ENCODE results near the gene RBMS1. TPM values are rescaled to one million over a fixed set of nuclear protein-coding genes. Genes with fewer than 3 reads are reported as not detected.

The RBMS1 gene
- total RNA-seq, 2 donors from 2014 or later, result 108 to 110 TPM

- H3K9me3 ChIP-seq (ENCODE audit: control insufficient read depth, low read length, poor library complexity, severe bottlenecking), result no peaks in the 10 kb centered on the region
- no peak for ATAC-seq
- Mint-ChIP-seq H3K36me3 (ENCODE audit: low read depth) (no peaks in the 10 kb centered on the region), H3K4me3 (no peak overlapping the region), H3K4me1 (peaks cover 58% of the 10 kb centered on the region), H3K27me3 (no peaks in the 10 kb centered on the region), H3K27ac (peak overlapping the region; percentile 77)
- no peak for DNase-seq
Observed at GRCh38 chr2:160338901-160339685, 154.5 kb downstream of the RBMS1 start.

- peak overlapping the region; percentile 53 for H3K27ac Mint-ChIP-seq
- H3K9me3 ChIP-seq (ENCODE audit: control insufficient read depth, low read length, poor library complexity, severe bottlenecking), result no peaks in the 10 kb centered on the region
- H3K27me3 Mint-ChIP-seq, result no peaks in the 10 kb centered on the region
- H3K4me3 Mint-ChIP-seq, result no peak overlapping the region
- ATAC-seq, result no peak
- no peak for DNase-seq
- peaks cover 64% of the 10 kb centered on the region for H3K4me1 Mint-ChIP-seq
- H3K36me3 Mint-ChIP-seq (ENCODE audit: low read depth), result no peaks in the 10 kb centered on the region
Observed at GRCh38 chr2:160337728-160338127, 155.9 kb downstream of the RBMS1 start.

DNA sequence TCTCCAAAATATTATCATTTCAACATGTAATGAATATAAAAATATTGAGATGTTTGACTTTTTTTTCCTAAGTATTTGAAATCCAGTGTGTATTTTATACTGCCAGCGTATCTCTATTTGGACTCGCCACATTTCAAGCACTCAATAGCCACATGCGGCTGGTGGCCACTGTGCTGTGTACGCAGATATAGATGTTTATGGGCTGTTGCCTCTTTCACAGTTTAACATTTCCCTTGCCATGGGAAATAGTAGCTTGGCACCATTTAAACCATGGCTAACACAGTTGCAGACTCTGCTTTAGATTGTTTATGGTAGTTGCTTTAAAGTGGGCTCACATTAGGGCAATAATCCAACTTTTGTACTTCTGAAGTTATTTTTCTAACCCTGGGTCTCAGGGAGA is 157.0 kb downstream of the RBMS1 start:
- Mint-ChIP-seq H3K27ac (peak overlapping the region; percentile 91), H3K4me1 (peaks cover 69% of the 10 kb centered on the region), H3K27me3 (no peaks in the 10 kb centered on the region), H3K36me3 (ENCODE audit: low read depth) (no peaks in the 10 kb centered on the region), H3K4me3 (no peak overlapping the region)
- no peak for DNase-seq
- ATAC-seq, result no peak
- no peaks in the 10 kb centered on the region for H3K9me3 ChIP-seq (ENCODE audit: control insufficient read depth, low read length, poor library complexity, severe bottlenecking)

DNA sequence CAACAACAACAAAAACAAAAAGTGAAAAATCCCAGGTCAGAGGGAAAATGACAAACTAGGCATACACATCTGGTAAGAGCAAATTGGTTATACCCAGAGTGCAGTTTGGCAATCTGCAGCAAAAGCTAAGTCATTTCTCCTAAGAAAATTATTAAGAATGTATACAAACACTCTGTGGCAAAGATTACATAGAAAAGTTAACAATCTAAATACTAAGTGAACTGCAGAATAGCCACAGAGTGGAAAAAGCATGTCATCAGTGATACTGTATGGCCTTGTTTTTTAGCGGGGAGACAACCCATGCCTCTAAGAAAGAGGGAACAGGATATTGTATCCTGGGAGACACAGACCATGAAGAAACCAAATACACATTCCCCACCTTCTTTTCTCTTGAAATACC is 157.5 kb downstream of the RBMS1 start:
- no peak overlapping the region for H3K4me3 Mint-ChIP-seq
- no peak for ATAC-seq
- H3K27ac Mint-ChIP-seq, result peak overlapping the region; percentile 91
- H3K36me3 Mint-ChIP-seq (ENCODE audit: low read depth), result no peaks in the 10 kb centered on the region
- H3K27me3 Mint-ChIP-seq, result no peaks in the 10 kb centered on the region
- H3K4me1 Mint-ChIP-seq, result peaks cover 71% of the 10 kb centered on the region
- DNase-seq, result no peak
- H3K9me3 ChIP-seq (ENCODE audit: control insufficient read depth, low read length, poor library complexity, severe bottlenecking), result no peaks in the 10 kb centered on the region

DNA sequence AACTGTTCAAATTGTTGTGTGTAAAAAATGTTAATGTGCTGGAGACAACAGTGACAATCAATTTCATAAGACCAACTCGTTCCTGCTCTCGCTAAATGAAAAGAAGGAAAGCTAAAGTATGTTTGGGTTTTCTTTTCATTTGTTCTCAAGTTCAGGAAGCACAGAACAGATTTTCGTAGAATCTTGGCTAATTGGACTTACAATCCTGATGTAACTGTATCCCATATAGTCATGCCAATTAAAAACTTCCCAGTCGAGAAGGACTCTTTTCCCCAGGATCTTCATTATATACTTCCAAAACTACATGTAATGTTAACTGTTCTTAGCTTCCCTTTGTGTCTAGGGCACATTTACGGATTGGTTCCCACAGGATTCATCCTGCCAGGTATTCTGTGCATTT is 158.2 kb downstream of the RBMS1 start:
- Mint-ChIP-seq H3K4me1 (peaks cover 75% of the 10 kb centered on the region), H3K4me3 (no peak overlapping the region), H3K27ac (peak overlapping the region; percentile 91), H3K36me3 (ENCODE audit: low read depth) (no peaks in the 10 kb centered on the region), H3K27me3 (no peaks in the 10 kb centered on the region)
- H3K9me3 ChIP-seq (ENCODE audit: control insufficient read depth, low read length, poor library complexity, severe bottlenecking), result no peaks in the 10 kb centered on the region
- ATAC-seq (no peak), DNase-seq (no peak)

DNA sequence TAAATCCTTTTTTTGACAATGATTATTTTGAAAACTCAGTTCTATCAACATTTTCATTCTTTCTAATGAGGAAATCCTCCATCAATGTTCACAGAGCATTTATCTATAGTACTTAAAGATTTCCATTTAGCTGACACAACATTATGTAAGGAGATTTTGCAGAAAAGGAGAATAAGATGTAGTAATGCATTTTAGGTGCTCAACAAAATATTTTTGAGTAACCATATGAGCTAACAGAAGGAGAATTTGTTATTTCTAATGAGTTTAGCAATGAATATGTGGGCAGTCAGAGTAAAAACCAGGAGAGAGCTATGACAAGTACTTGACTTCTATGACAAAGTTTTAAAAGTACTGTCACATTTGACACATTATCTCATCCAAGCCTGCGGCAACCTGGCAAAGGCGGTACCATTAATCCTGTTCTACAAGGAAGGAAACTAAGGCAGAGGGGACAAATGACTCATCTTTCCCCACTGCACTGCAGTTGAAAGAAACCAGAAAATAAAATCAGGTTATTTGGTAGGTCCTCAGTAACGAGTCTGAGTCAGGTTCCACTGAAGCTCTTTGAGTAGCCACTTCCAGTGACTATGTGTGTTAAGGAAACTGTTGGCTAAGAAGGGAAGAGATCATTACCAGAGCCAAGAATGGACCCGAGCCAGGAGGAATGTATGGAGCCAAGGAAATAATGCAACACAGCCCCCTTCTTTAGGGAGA is 159.4 kb downstream of the RBMS1 start:
- Mint-ChIP-seq H3K27me3 (no peaks in the 10 kb centered on the region), H3K4me3 (peak overlapping the region; percentile 9), H3K27ac (peak overlapping the region; percentile 91), H3K4me1 (peaks cover 78% of the 10 kb centered on the region), H3K36me3 (ENCODE audit: low read depth) (no peaks in the 10 kb centered on the region)
- no peak for DNase-seq
- ATAC-seq, result peak; percentile 27
- no peaks in the 10 kb centered on the region for H3K9me3 ChIP-seq (ENCODE audit: control insufficient read depth, low read length, poor library complexity, severe bottlenecking)

- H3K4me1 Mint-ChIP-seq, result peaks cover 78% of the 10 kb centered on the region
- H3K27ac Mint-ChIP-seq, result peak overlapping the region; percentile 91
- ATAC-seq (peak; percentile 37), DNase-seq (no peak)
- H3K9me3 ChIP-seq (ENCODE audit: control insufficient read depth, low read length, poor library complexity, severe bottlenecking), result no peaks in the 10 kb centered on the region
- H3K36me3 Mint-ChIP-seq (ENCODE audit: low read depth), result no peaks in the 10 kb centered on the region
- peak overlapping the region; percentile 19 for H3K4me3 Mint-ChIP-seq
- H3K27me3 Mint-ChIP-seq, result no peaks in the 10 kb centered on the region
Observed at GRCh38 chr2:160333324-160334027, 160.1 kb downstream of the RBMS1 start.

DNA sequence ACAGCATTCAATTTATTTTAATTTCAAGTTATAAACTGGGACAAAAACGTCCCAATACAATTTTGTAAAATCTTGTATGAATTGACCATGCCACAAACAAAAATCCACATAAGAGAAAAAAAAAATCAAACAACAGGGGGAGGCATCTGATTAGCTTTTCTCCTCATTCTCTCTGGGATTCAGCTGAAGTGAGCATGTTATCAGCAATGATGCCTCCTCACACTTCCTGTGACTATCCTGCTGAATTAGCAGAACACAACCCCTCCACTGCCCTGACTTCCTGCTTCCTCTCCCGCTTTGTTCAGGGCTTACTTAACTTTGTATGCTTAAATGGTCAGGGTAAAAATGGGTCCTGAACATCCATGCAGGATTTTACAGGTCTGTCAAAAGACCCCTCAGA is 161.3 kb downstream of the RBMS1 start:
- peaks cover 80% of the 10 kb centered on the region for H3K4me1 Mint-ChIP-seq
- no peaks in the 10 kb centered on the region for H3K9me3 ChIP-seq (ENCODE audit: control insufficient read depth, low read length, poor library complexity, severe bottlenecking)
- peak overlapping the region; percentile 77 for H3K4me3 Mint-ChIP-seq
- H3K27me3 Mint-ChIP-seq, result no peaks in the 10 kb centered on the region
- peak; percentile 63 for ATAC-seq
- DNase-seq, result no peak
- H3K27ac Mint-ChIP-seq, result peak overlapping the region; percentile 91
- H3K36me3 Mint-ChIP-seq (ENCODE audit: low read depth), result no peaks in the 10 kb centered on the region

DNA sequence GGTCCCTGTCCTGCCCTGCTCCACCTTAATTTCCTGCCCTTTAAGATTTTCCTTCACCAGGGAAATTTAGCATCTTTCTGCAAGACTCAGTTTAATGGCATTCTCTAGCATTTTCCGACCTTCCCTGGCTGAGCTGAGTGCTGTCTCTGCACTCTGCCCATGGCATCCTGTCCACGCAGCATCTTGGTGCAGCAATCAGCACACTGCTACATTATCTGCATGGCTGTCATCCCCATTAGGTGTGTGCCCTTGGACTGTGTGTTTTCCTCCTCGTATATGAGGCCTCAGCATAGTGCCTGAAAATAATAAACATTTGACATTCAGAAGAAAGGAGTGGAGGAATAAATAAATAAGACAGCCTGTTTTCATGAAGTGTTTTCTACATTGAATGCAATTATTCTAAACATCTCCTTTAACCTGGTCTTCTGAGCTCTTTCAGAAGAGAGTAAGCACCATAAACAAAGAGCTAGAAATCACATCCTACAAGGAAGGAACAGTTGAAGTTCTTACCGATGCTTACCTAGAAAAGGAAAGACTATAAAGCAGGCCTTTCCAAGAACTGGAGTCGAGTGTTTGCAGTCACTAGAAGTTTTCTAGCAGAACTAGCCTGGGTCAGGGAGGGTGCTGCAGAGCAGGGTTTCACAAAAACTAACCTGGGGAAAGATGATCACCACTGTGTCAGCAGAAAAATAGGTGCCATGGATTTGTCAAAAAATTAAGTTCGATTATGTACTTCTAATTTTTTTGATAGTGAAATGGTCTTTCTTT is 162.2 kb downstream of the RBMS1 start:
- Mint-ChIP-seq H3K4me1 (peaks cover 80% of the 10 kb centered on the region), H3K4me3 (peak overlapping the region; percentile 25), H3K36me3 (ENCODE audit: low read depth) (no peaks in the 10 kb centered on the region), H3K27ac (peak overlapping the region; percentile 91), H3K27me3 (no peaks in the 10 kb centered on the region)
- ATAC-seq (no peak), DNase-seq (no peak)
- no peaks in the 10 kb centered on the region for H3K9me3 ChIP-seq (ENCODE audit: control insufficient read depth, low read length, poor library complexity, severe bottlenecking)

GRCh38 chr2:160328811-160329527 is 164.6 kb downstream of the RBMS1 start:
- peak overlapping the region; percentile 5 for H3K4me3 Mint-ChIP-seq
- H3K4me1 Mint-ChIP-seq, result peaks cover 78% of the 10 kb centered on the region
- DNase-seq (no peak), ATAC-seq (no peak)
- no peaks in the 10 kb centered on the region for H3K9me3 ChIP-seq (ENCODE audit: control insufficient read depth, low read length, poor library complexity, severe bottlenecking)
- no peaks in the 10 kb centered on the region for H3K27me3 Mint-ChIP-seq
- H3K36me3 Mint-ChIP-seq (ENCODE audit: low read depth), result no peaks in the 10 kb centered on the region
- H3K27ac Mint-ChIP-seq, result peak overlapping the region; percentile 91

DNA sequence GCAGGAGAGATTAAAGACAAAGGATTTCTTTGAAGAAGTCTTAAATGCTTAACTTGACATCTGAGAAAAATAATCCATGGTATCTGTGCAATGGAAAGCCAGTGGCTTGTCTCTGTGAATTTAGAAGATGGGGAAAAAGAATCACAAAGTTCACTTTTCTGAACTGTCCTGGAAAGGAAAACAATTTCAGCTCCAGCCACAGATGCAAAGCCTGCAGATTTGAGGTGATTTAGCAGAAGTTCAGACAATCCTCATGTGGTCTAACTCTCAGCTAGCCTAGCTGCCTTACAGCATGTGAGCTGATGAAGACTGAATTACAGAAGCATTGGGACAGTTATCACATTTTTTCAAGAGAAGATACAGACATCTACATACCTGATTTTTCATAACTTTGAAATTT is 166.8 kb downstream of the RBMS1 start:
- no peak overlapping the region for H3K4me3 Mint-ChIP-seq
- peaks cover 78% of the 10 kb centered on the region for H3K4me1 Mint-ChIP-seq
- DNase-seq (no peak), ATAC-seq (no peak)
- H3K27ac Mint-ChIP-seq, result peak overlapping the region; percentile 90
- no peaks in the 10 kb centered on the region for H3K9me3 ChIP-seq (ENCODE audit: control insufficient read depth, low read length, poor library complexity, severe bottlenecking)
- no peaks in the 10 kb centered on the region for H3K36me3 Mint-ChIP-seq (ENCODE audit: low read depth)
- no peaks in the 10 kb centered on the region for H3K27me3 Mint-ChIP-seq

GRCh38 chr2:160325418-160325817 is 168.2 kb downstream of the RBMS1 start:
- ATAC-seq (peak; percentile 58), DNase-seq (no peak)
- H3K4me1 Mint-ChIP-seq, result peaks cover 78% of the 10 kb centered on the region
- H3K36me3 Mint-ChIP-seq (ENCODE audit: low read depth), result peaks cover 2% of the 10 kb centered on the region
- peak overlapping the region; percentile 90 for H3K27ac Mint-ChIP-seq
- H3K4me3 Mint-ChIP-seq, result no peak overlapping the region
- H3K27me3 Mint-ChIP-seq, result no peaks in the 10 kb centered on the region
- no peaks in the 10 kb centered on the region for H3K9me3 ChIP-seq (ENCODE audit: control insufficient read depth, low read length, poor library complexity, severe bottlenecking)

All from T-helper 17 cell (primary cell).